Activated CD4-positive, alpha-beta T cell treated with anti-CD3 and anti-CD28 coated beads, Interleukin-2, Interleukin-6, amounts not matched to agents 100 ng/mL and 50 ng/mL, durations not matched to agents 16 hours and 8 hours (primary cell): ENCODE results near the gene ADGRG2.
"Not testable (repeated sequence)": the region's sequence is repeated elsewhere in the genome, so short reads cannot be mapped to it uniquely, and the experiment has no call there.

ENCODE experiments used
- DNase-seq: peaks from one replicate; pipeline ENCODE4 v3.0.0-alpha.2; 2020

ADGRG2 gene

GRCh38 chrX:19072372-19072771 is 49.9 kb downstream of the ADGRG2 start:
- no peak for DNase-seq

- DNase-seq = no peak
Measured at GRCh38 chrX:19070555-19070994, 51.7 kb downstream of the ADGRG2 start.

DNA sequence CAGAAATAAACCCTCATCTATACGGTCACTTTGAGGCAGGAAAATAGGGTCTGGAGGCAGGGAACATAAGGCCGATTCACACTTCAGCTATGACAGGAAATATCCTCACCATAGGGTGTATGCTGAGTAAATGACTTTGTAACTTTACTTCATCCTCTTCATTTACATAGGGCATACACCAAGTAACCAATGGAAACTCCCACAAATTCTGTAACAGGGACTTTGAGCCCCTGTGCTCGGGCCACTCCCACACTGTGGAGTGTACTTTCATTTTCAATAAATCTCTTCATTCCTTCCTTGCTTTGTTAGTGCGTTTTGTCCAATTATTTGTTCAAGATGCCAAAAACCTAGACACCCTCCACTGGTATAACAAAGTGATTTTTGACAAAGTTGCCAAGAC is 55.3 kb downstream of the ADGRG2 start:
- not testable (repeated sequence) for DNase-seq

- no peak for DNase-seq
Measured at GRCh38 chrX:19065535-19065934, 56.7 kb downstream of the ADGRG2 start.

GRCh38 chrX:19064175-19064574 is 58.1 kb downstream of the ADGRG2 start:
- no peak for DNase-seq

DNA sequence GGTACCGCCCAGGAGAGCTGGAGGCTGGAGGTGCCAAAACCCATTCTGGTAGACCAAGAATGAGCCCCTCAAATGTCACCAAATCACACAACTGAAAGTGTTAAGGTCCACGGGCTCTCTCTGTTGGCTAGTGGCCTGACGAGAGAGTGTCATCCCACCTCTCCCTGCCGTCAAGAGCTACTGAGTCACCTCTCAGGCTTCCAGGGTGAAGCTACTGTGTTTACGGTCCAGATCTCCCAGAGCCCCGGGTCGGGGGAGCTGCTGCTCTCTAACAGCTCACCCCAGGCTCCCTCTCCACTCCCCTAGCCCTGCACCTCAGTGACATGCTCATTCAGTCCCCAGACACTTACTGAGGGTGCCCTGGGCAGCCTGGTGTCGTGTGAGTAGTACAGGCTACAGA is 59.2 kb downstream of the ADGRG2 start:
- no peak for DNase-seq

GRCh38 chrX:19059067-19059466 is 63.2 kb downstream of the ADGRG2 start:
- no peak for DNase-seq

GRCh38 chrX:19057856-19058255 is 64.4 kb downstream of the ADGRG2 start:
- no peak for DNase-seq

DNA sequence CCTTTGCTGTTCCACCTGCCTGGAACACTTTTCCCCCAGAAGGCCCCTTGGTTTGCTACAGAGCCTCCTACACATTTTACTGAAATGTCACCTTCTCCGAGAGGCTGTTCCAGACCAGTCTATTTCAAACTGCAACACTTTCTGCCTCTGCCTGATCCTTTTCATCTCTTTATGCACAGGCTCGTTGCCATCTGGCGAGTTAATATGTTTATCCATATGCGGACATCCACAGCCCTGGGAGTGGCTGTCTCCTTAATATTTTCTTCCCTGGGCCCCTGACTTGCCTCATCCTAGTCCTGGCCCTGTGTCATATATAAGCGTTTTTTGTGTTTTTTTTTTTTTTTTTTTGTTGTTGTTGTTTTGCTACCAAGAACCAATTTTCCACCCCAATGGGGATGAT is 73.2 kb downstream of the ADGRG2 start:
- no peak for DNase-seq

DNA sequence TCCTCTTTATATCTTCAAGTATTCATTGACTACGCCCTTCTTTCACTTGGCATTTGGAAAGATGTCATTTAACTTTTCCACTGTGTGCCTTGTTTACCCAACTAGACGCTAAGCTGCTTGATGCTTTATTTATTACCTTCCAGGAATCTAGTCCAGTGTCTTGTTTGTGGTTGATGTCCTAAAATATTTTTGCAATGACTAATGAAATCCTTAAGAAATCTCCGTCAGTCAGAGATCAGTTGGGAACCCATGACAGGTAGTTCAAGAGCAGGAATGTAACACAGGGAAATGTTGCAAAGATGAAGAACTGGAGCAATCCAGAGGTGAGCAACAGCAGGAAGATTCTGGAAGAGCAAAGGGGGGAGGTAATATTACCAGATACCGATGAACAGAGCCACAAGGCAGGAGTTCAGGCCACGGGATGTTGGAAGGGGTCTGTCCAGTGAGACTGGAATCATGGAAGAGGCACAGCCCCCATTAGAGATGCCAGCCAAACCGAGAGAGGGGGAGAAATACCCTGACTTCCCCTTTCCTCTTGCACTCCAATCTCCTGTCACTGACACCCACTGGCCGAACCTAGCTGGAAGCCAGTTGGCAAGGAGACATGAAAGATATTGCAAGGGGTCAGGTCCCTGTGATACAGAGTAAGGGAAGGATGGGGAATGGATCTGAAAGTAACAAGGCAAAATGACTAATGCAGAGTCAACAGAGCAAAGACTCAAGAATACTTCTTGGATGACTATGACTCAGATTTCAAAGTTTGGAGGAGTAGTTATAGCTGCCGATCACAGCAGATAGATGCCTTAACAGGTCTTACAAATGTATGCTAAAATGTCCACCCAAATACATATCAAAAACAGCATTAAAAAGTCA is 75.7 kb downstream of the ADGRG2 start:
- DNase-seq = no peak

DNA sequence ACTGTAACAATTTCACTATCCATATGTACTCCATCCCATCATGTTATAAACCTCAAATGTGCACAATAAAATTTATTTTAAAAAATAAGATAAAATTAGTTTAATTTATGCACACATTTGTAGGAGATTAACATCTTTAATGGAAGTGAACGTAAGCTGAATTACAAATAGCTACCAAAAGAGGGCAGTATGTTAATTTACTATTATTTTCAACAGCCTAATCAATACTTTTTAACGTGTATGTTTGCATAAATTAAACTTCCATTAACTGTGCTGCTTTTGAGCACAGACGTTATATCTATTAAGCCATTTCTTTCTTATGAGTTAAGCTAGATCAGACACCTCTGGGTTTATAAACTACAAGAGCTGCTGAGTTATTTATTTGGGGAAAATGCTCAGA is 81.9 kb downstream of the ADGRG2 start:
- no peak for DNase-seq

- DNase-seq = no peak
Measured at GRCh38 chrX:19034025-19034424, 88.2 kb downstream of the ADGRG2 start.

- no peak for DNase-seq
Measured at GRCh38 chrX:19030805-19031204, 91.5 kb downstream of the ADGRG2 start.

DNA sequence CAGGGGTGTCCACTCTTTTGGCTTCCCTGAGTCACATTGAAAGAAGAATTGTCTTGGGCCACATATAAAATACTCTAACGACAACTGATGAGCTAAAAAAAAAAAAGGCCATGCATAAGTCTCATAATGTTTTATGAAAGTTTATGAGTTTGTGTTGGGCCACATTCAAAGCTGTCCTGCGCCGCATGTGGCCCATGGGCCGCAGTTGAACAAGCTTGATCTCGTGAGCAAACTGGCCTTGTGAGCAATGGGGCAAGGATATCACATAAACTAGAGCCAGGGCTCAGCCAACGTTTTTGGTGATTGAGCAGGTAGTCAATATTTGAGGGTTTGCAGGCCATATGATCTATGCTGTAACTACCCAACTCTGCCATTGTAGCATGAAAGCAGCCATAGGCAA is 93.7 kb downstream of the ADGRG2 start:
- DNase-seq = no peak

GRCh38 chrX:19024366-19024765 is 97.9 kb downstream of the ADGRG2 start:
- no peak for DNase-seq

DNA sequence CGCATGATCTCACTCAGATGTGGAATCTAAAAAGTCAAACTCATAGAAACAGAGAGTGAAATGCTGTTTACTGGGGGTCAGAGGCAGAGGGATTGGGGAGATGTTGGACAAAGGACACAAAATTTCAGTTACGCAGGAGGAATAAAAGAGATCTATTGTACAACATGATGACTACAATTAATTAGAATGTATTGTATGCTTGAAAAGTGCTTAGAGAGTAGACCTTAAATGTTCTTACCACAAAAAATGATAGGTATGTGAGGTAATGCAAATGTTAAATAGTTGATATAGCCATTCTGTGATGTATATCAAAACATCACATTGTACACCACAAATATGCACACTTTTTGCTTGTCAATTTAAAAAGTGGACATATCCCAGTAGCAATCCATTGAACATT is 102.3 kb downstream of the ADGRG2 start:
- no peak for DNase-seq

- peak; percentile 3 for DNase-seq
Measured at GRCh38 chrX:19017271-19017670, 105.0 kb downstream of the ADGRG2 start.

- not testable (repeated sequence) for DNase-seq
Measured at GRCh38 chrX:19016614-19017013, 105.7 kb downstream of the ADGRG2 start.

- DNase-seq = no peak
Measured at GRCh38 chrX:19007868-19008267, 114.4 kb downstream of the ADGRG2 start.

- no peak for DNase-seq
Measured at GRCh38 chrX:19007011-19007410, 115.3 kb downstream of the ADGRG2 start.

GRCh38 chrX:19005909-19006308 is 116.4 kb downstream of the ADGRG2 start:
- peak; percentile 5 for DNase-seq

DNA sequence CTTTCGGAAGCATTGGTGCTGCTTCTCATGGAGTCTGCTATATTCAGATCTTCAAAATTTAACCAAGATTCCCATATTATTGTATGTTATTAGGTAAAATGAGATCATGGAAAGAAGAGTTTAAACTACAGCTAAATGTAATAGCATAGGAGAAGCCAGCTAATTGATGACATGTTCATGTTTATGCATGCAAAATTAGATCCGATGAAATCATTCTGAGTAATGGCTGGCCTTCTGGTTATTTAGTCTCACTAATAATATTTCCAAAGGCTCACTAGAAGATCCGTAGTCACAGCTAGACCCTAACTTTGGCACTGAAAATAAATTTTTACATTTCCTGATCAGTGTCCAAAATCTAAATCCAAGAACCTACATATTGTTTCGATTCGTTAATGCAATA is 118.5 kb downstream of the ADGRG2 start:
- no peak for DNase-seq

DNA sequence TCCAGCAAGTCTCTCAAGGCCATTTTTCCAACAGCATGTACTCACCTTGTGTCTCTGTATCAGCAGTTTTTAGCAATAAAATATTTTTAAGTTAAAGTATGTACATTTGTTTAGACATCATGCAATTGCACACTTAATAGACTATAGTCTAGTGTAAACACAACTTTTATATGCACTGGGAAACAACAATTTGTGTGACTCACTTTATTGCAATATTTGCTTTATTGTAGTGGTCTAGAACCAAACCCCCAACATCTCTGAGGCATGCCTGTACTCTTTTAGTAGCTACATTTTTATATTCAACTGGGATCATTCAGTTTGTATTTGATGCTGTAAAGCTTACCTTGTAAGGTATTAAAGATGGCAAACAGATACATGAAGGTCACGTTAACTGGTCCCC is 123.6 kb downstream of the ADGRG2 start:
- no peak for DNase-seq

- DNase-seq = no peak
Measured at GRCh38 chrX:18997916-18998315, 124.4 kb downstream of the ADGRG2 start.

- DNase-seq = no peak
Measured at GRCh38 chrX:18996536-18996935, 125.7 kb downstream of the ADGRG2 start.
